NCI-H748 treated with DMSO at 0.1 percent for 48 hours (cell line): Measurements from ENCODE around the gene SSBP3.
"Not testable (repeated sequence)": the region's sequence is repeated elsewhere in the genome, so short reads cannot be mapped to it uniquely, and the experiment has no call there.

ENCODE experiments used
- DNase-seq: peaks from one replicate; lab custom pipeline; 2025; lab: John Stamatoyannopoulos, UW

Gene SSBP3

DNA sequence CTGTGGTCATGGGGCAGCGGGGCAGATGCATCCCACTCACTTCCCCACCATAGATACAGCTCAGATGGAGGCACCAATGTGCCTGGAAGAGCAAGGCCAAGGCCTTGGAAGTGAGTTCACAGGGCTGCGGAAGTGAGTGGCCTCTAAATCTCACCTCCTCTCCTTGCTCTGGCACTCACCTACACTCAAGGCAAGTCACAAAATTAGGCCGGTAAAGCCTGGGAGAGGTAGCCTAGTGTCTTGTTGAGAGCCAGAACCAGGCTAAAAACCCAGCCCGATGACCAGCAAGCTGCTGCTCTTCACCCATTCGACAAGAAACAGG is 57.5 kb downstream of the SSBP3 start:
- no peak for DNase-seq

DNA sequence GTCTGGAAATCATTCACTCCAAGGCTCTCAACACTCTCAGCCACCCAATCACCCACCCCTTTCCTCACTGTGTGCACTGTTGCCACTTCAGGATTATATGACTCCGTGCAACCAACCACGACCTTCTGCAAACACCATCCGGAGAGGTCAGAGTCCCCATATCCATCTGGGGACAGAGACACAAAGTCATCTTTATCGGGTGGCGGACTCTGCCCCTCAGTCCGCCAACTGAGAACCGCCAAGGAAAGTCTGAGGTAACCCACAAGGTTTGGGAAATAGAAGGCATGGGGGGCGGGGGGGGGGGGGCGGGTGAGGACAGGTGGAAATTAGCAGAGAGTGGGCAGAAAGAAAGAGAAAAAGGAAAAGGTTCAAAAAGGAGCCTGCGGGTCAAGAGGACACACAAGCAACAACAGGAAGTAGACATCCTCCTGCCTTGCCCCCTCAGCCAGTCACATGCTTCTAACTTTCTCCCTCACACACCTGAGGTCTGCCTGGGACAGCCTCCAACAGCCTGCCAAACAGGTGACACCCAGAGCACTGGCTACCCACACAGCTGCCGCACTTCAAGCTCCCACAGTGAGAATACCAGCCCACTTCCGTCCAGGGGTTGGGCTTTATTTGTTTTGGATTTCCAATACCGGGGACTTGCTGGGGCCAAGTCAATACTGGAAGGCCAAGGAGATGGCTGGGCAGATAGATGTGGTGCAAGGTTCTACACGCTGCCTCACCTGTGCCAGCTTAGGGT is 58.1 kb downstream of the SSBP3 start:
- DNase-seq: no peak

DNA sequence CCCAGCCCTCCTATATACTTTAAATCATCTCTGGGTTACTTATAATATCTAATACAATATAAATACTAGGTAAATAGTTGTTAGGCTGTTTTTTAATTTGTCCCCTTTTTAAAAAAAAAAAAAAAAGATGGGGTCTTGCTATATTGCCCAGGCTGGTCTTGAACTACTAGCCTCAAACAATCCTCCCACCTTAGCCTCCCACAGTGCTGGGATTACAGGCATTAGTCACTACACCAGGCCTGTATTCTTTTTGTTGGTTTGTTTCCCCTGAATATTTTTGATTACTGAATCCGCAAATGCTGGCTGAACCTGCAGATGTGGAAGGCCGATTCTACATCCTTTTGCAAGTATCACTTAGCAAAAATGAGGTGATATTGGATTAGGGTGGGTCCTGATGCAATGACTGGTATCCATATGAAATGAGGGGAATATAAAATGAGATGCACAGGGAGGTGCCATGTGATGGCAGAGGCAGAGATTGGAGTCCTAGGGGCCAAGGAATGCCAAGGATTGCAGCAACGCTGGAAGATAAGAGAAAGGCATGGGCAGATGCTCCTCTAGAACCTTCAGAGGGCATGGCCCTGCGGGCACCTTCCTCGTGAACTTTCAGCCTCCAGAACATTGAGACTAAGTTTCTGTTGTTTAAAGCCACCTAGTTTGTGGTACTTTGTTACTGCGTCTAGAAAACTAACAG is 58.8 kb downstream of the SSBP3 start:
- DNase-seq: no peak

DNA sequence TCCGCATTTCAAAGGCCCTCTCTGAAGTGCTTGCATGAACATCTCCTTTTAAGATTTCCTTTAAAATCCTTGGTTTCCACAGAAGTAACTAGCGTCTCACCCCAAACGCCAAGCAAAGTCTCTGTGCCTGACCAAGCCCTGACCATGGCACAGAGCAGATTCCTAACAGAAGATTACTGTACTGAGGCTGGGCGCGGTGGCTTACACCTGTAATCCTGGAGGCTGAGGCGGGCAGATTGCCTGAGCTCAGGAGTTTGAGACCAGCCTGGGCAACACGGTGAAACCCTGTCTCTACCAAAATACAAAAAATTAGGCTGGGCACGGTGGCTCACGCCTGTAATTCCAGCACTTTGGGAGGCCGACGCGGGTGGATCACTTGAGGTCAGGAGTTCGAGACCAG is 60.6 kb downstream of the SSBP3 start:
- not testable (repeated sequence) for DNase-seq

DNA sequence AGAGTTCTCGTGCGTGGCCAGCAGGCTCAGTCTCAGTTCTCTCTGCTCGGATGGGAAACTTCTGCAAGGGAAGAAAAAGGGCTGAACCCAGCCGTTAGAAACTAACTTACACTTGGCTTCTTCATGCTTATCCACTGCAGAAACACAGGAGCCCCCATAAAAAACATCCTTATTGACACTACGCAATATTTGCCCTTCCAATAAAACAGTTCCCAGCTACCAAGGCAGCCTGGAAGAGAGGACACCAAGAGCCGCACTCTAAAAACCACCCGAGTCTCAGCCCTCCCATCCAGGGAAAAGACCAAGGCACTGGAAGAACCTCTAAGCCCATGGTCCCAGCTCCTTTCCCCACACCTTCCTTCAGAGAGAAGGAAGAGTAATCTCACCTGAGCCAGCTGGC is 61.1 kb downstream of the SSBP3 start:
- no peak for DNase-seq

DNA sequence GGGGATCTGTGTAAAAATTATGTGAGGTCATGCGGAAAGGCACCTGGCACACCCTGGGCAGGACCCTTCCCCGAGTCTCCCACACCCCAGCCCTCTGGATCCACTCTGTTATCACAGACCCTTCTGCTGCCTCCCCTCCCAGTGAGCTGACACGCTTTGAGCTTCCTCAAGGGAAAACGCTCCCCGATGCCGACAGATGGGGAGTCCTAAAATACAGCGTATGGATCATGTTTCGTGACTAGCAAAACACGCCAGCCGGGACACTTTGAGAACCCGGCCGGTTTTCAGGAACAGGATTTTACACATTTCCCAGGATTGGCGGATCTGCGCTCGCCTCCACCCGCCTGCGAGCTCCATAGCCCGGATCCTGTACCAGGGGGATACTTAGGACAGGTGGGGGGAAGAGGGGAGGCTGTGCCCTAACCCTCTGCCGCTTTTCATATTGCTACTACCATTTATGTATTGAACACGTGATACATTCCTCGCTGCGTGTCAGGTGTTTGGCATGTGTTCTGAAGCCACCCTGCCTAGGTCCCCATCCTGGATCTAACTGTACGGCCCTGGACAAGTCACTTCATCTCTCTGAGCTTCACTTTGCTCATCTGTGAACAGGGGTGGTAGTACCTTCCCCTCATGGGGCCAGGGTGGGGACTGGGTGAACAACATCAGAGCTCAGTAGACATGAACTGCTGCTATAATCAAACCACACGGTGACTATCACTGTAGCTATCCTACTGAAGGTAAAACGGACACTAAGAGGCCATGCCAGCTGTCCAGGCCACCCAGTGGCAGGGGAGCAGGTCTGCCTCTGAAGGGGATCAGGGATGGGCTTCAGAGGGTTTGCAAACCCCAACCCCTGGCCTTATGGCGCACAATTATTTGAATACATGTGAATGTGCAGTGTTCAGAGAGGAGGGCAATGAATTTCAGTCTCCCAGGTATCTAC is 63.2 kb downstream of the SSBP3 start:
- no peak for DNase-seq

DNA sequence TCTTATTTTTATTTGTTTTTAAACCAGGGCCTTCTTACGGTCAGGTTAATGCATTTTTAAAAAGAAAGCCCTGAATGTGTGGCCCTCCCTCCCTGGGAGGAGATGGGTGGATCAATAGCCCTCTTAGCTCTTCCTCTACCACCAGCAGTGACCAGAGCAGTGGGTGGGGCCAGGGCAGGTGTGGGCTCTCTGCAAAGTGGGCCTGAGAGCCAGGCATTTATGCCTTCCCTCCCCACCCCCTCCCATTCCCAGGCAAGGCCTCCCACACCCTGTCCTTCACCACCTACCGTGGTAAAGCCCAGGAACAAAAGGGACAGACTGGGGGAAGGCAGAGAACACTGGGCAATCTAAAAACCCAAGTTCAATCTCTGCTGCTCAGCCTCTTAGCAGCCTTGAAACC is 63.9 kb downstream of the SSBP3 start:
- DNase-seq: peak; percentile 29

DNA sequence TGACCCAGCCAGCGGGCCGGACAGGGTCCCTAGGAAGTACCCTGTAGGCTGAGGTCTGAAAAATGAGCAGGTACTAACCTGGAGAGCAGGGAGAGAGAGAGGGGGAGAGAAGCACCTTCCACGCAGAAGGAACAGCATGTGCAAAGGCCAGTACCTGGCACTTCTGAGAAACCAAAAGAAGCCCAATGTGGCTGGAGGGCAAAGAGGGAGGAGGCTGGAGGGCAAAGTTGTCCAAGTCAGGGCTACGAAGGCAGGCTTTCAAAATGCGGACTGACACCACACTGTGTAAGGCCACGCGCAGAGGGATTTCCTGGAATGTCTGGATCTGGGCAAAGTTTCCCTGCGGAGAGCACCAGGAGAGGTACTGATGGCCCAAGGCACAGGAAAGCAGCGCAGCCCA is 64.4 kb downstream of the SSBP3 start:
- no peak for DNase-seq

DNA sequence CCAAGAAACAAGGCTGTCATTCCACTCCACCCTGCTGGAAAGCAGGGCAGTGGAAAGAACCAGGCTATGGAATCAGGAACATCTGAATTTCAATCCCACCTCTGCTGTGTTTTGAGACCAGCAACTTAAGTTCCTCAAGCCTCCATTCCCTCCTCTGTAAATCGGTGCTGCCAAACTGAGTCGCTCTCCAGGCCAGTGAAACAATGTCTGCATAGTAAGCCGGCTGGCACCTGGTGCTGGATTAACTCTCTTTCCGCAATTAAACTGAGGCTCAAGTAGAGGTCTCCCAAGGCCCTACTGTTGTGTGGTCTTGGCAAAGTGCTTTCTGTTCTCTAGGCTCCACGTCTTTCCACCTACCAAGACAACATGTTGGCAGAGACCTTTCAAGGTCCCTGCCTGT is 65.3 kb downstream of the SSBP3 start:
- no peak for DNase-seq

DNA sequence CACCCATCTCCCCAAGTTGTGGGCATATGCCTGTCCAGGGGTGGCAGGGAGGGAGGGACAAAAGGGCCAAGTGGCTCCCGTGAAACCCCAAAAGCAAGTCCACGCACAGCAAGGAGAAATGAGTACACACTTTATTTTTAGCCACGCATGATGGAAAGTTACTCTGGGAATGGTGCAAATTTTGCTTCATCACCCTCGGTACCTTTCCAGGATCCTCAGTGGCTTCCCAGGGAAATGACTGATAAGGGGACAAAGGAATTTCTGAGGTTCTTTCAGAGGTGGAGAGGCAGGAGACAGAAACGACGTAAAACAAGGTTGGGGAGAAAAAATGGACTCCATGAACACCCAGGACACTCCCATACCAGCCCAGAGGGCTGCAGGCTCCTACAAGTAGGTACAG is 65.8 kb downstream of the SSBP3 start:
- DNase-seq: no peak

DNA sequence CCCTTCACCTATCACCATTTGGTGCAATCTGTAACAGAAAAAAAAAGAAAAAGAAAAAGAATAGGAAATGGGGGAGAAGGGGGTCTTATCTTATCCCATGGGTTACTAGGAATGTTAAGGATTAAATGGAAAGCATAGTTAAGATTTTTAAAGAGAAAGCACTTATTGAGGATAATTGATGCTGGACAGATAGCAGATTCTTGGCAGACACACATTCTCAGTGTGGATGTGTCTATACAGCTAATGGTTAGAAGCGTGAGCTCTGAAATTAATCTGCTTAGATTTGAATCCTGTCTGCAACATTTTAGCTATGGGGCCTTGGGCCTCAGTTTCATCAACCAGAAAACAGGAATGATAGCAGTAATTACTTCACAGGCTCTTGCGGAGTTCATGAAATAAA is 67.1 kb downstream of the SSBP3 start:
- DNase-seq: no peak

DNA sequence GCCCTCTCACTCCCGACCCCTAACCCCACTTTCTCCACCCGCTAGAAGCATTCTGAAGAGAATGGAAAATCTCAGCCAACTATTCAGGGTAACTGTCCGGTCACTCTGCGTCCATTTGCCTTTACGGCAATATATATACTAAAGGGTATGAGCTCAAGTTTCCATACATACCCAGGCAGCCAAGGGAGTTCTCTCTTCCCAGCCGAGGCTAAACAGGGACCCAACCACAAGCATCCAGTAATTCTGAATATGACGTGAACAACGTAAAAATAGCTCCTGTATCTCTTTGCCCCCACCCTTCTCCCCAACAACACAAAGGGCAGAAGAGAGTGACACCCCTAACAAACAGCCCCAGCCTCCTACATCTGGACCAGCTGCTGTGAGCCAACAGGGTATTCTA is 67.7 kb downstream of the SSBP3 start:
- no peak for DNase-seq

DNA sequence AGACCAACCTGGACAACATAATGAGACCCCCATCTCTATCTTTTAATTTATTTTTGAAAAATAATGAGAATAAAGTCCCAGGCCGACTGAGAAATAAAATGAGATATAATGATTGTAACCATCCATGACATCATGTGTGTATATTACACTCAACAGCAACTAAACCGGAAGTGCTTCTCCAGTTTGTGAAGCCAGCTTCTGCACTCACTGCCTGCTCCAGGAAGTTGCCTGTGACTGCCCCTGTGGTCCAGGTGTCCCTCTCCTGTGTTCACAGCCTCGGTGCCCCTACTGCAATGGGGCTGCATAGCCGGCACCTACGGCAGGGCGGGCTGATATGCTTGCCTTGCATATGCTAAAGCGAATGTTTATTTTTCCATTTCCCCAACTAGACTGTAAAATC is 68.3 kb downstream of the SSBP3 start:
- DNase-seq: no peak

DNA sequence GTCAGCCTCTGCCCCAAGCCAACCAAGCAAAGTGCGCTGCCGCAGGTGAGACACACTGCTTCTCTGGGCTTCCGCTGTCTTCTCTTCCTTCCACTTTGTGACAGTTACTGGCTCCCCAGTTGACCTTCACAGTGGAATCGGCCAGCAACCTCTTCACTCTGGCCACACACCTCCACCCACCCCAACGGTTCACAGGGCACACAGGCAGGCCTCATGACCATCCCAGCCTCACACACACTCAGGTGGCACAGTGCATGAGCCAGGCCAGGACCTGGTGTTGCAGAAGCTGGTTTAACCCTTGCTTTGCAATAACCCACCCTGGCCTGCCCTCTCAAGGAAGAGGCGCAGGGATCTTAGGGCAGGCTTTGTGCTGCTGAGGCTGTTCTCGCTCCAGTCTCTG is 69.2 kb downstream of the SSBP3 start:
- DNase-seq: no peak

DNA sequence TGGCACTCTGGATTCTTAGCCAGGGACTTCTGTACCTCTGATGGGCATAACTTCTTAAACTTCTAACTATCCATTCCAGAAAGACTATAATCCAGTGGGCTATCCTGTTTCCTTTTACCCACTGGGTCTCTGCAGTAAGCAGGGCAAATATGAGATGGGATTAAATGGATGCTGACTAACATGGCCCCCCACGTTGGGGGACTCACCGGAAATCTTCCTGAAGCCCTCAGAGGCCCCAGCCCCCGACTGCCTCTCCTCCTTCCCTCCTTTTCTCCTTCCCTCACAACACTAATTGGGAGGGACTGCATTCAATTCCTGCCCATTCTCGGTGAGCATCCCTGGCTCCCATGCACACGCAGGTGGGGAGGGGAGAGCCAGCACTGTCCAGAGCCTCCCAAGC is 70.1 kb downstream of the SSBP3 start:
- DNase-seq: no peak

DNA sequence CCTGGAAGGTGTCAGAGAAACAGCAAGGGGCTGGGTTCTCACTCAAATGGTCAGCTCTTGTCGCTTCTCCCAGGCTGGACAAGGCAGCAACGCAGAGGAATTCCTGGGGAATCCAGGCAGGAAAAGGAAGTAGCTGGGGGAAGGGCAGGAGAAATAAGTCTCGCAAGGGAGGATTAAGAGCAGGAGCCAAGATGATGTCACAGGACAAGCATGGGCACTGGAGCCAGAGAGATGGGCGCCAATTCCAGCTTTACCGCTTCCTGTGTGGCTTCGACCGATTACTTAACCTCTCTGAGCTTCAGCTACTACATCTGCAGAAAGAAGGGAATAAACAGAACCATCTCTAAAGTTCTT is 70.5 kb downstream of the SSBP3 start:
- DNase-seq: no peak

DNA sequence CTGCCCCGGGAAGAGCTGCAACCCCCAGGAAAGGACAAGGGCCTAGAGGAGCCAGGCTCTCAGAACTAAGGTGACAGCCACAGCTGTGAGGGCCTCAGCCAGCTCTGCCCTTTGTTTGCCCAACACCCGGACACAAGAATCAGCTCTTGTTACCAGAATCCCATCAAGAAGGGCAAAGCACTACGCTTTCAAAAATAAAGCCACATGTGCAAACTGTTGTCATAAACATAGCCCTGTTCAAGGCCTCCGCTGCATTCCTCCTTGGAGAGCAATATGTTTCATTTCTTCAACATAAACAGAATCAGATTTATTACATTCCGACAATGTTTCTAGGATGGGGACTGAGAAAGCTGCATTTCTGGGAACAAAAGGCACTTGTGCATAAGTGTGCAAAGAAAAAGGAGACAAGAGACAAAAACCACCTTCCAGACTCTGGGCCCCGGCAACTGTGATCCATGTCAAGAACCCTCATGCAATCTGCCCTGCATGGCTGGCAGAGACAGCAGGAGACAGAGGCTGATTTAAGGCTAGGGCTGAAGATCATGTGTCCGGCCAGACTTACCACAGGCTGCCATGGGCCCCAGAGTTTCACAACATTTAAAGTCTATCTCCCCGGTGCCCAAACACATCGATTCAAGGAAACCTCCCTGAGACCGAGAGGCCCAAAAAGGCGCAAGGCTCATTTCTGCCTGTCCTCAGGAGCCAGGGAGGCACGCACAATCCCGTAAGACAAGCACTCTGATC is 71.0 kb downstream of the SSBP3 start:
- no peak for DNase-seq

DNA sequence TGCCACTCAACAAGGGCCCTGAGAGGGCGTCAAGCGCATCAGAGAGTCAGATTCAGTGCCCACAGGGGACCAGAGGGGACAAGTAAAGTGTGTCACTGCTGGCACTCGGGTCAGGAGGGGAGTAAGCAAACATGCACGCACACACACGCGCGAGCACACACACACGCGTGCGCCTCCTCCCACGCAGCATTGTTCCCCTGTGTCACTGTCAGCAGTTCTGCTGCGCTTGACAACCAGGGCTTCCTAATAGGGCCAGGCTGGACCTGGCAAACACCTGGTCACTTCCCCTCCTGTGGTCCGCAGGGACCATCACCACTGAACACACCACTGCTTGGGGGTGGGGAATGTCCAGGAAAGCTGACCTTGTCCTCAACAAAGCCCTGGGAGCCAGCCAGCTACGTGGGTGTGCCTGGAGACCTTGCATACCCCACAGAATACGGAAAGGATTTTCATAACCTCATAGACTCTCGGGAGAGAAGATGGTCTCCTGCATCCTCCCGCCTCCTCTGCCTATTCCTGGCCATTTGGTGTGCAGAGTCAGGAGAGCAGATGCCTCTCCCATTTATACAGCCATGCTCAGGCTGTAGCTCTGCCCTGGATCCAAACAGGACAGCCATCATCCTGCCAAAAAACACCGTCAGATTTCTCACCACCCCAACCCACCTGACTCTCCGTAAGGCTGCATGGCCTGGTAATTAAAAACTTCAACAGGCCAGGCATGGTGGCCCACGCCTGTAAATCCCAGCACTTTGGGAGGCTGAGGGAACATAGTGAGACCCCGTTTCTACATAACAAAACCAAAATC is 73.2 kb downstream of the SSBP3 start:
- no peak for DNase-seq

DNA sequence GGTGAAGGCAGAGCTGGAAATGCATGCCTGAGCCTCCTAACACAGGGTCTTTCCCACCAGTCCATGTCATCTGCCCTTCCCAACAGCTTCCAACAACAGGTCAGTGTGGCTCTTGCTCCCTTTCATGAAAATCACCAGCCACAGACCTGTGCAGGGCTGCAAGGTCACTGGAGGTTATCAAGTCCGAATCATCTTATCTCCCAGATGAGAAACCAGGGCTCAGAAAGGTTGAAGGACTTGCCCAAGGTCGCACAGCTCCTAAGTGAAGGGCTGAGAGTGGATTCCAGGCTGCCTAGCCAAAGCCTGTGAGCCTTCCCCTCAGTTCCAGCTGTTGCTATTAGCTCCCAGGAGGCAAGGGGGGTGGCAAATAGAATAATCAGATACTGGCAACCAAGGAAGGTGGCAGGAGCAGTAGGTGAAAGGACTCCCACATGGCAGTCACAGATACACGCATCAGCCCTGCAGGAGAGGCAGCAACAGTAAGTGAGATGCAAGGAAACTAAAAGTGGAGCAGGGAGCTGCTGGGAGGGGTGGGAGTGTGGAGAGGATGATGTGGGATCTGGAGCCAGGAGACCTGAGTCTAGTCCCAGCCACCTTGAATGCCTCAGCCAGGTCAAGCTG is 74.2 kb downstream of the SSBP3 start:
- no peak for DNase-seq

DNA sequence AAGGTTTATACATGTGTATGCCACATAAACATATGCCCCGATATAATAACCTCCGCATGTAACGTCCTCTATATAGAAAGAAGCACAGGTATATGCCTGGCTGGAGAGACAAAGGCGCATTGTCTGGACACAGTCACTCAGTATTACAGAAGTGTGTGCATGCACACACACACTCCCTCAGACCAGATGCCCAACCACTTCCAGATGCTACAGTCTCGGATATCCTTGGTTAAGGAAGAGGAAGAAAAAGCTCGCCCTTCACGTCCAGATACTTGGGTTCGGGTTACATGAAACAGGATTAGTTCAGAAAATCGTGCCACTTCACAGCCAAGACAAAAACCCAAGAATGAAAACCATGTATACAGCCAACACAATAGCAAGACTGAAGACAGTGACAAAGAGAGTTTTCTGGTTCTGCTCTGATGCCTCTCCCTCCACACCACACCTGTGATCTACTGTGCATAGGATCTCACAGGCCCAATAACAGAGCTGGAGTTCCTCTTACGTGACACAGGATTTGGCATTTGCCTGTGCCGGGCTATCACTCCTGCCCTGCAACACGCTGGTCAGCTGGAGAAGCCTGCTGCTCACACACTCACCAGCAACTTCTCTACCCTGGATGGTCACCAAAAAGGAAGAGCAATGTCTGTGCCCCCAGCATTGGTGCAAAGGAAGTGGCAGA is 75.0 kb downstream of the SSBP3 start:
- DNase-seq: no peak
